CD4-positive, alpha-beta T cell treated with Interleukin-17A for 1 hour (primary cell): ENCODE results near the gene PIANP.

Experiments used
- DNase-seq: peaks from one replicate; pipeline ENCODE4 v3.0.0-alpha.2; 2020

PIANP gene

DNA sequence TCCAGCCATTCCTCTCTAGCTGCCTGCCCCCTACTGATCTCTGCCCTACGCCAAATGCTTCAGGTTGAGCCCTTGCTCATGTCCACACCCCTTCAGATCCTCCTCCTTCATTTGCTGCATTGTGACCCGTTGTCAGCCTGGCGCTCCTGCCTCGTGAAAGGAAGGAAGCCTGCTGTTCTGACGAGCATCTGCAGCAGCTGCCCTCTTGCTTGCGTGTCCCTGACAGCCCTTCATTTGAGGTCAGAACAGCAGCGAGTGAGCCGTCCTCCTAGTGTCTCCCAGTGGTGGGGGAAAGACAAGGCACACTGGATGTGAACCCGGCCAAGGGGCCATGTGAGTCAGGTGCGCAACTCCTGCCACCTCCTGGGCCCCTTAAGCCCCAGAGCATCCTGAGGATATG lies 3.0 kb upstream of the PIANP start:
- no peak for DNase-seq

DNA sequence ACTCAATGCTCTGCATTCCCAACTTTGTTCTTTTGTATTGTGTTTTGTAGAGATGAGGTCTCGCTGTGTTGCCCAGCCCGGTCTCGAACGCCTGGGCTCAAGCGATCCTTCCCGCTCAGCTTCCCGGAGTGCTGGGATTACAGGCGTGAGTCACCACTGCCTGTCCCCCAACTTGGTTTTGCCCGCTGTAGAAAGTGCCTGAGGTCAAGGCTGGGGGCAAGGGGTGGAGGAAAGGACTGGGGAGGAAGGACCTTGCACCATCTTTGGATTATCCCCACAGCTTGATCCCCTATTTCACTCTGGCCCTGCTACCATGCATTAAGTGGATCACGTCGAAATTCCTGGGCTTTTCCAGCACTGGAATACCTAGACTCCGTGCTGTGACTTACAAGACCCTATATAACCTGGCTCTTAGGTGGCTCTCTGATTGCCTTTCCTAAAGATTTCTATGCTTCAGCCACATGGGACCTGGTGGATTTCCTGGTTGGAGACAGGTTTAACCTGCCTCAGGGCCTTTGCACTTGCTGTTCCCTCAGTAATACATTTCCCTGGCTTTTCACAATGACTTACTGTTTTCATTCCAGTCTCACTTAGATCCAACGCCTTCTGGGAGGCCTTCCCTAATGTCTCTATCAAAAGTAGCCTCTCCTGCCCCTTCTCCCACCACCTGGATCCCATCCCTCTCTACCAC lies 608 bp upstream of the PIANP start:
- no peak for DNase-seq

DNA sequence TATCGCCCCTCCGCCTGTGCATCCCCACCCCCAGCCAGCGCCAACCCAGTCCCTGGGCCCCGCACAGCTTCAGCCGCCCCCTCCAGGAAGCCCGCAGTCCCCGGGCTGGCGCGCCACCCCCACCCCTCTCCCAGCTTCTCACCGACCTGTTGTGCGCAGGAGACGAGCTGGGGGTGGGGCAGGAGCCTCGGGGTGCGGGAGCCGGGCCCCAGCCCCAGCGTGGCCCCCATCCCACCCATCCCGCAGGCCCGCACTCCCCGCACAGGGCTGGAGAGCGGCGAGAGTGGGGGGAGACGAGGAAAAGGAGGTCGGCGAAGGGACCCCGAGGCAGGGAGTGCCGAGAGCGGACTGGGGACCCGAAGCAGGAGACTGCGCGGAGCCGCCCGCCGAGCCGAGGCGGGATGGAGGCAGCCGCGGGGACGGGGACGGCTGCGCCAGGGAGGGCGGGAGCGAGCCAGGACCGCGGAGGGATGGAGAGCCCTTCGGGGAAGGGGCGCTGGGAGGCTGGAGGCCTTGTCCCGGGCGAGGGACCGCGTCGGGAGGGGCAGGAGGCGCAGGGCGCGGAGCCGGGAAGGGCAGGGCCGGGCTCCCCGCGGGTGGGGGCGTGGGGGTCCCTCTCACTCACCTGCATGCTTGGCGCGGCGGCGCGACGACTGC lies 498 bp downstream of the PIANP start:
- DNase-seq, result no peak

DNA sequence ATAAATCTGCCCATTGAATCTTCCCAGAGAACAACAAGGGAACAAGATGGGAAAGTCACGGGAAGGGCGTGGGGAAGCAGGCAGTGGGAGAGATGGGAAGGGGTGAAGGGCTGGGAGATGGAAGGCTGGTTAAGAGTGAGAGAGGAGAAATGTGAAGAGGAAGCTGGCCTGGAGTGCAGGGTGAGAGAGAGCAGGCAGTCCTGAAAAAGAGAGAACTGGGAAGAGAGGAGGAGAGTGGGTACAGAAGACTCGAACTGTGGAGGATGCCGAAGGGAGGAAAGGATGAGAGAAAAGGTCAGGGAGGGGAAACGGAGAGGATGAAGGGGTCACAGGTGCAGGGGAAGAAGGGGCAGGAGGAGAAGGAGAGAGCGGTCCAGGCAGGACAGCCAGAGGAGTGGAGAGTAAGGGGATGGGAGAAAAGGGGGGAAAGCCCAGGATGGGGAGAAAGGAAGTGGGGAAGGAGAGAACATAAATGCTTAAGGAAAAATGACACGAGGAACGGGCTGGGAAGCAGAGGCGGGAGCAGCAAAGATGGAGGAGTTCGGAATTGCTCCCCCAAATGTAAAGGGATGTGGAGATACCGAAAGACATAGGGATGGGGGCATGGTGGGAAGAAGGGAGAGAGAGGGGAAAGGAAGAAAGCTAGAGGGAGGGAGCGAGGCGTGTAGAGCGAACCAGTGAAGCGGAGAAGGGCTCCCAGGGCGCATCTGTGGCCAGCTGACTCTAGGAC lies 1.2 kb downstream of the PIANP start:
- DNase-seq, result no peak

DNA sequence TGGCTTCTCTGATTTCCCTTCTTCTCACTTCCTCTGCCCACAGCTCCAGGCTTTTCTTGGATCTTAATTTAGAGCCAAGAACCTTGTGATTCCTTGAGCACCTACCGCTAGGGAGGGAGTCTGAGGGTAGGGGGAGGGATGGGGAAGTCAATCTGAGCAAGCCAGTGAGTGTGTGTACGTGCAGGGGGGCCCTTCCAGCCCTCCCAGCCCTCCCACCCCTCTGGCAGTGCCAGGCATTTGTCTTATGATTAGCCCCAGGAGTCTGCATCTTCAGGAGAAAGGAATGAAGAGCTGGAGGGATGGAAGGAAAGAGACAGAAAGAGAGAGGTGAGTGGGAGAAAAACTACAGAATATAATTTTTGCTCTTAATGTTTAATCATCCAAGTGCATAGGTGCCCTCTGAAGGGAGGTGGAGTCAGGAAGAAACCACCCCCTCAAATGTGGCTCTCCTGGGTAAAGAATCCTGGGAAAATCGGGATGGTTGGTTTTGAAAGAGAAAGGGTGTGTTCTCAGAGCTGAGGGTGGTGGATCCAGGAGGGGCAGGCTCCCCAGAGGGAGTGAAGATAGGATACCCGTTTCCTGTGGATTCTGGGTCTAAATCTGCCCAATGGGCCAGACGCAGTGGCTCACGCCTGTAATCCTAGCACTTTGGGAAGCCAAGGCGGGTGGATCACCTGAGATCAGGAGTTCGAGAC lies 2.1 kb downstream of the PIANP start:
- DNase-seq, result no peak

DNA sequence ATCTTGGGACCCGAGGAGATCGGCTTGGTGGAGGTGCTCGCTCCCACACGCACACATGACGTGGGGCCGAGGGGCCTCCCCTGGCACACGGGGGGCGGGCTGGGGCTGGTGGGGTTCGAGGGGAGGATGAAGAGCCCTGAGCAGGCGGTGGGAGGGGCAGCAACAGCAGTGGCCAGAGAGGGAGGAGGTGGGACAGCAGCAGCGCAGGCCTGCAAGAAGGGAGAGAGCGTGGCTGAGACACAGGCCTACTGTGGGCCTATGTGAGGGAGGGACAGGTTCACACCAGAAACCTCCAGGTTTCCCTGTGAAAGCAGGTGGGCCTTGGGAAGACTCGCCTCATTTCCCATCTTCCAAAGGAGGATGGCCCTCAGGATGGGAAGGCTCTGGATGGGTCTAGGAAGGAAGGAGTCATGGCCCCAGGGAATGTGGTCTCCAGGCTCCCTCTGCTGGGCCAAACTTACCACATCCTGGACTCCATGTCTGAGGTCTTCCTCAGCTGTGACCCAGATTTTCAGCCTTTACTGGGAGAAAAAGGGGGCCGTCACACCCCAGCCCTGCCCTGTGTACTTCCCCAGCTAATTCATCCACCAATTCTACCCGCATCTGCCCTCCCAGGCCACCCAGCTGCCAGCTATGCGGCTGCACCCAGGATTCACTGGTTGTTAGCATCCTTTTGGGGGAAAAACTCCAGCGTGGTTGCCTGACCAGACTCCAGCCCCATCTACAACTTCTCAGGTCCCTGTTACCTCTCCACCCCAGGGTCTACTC lies 2.8 kb downstream of the PIANP start:
- peak; percentile 32 for DNase-seq

DNA sequence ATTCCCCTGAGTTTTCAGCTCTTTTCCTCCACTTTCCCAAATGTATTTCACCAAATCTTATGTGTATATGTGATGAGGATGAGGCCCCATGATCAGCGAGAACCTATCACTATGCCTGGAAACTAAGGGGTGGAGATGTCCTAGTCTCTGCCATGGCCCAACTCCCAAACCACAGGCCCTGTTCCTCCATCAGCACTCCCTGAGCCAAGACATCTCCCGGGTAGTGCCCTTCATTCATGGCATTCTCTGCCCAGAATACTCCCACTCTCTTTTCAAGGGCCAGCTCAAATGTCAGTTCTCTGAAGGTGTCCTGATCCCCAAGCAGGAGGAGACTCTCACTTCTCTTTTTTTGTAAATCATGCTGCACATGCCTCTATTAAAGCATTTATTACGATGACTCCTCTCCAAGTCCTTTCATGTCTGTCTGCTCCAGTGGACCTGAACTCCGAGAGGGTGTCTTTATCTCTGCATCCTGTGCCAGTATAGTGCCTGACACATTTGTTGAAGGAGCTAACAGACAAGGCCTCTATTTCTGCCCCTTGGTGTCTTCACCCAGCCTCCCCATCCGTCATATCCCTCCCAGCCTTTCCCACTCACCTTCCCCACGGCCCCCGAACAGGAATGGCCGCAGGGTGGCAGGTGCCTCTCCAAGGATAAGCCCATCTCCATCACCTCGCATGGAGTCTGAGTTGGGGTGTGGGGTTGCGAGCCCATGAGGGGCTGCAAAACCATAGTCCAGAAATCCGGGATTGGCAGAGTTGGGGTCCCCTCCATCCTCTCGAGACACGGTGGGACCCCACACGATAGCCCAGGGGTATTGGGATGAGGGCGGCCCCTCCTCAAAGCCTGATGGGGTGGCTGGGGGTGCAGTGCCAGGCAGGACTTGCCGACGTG lies 3.7 kb downstream of the PIANP start:
- no peak for DNase-seq

DNA sequence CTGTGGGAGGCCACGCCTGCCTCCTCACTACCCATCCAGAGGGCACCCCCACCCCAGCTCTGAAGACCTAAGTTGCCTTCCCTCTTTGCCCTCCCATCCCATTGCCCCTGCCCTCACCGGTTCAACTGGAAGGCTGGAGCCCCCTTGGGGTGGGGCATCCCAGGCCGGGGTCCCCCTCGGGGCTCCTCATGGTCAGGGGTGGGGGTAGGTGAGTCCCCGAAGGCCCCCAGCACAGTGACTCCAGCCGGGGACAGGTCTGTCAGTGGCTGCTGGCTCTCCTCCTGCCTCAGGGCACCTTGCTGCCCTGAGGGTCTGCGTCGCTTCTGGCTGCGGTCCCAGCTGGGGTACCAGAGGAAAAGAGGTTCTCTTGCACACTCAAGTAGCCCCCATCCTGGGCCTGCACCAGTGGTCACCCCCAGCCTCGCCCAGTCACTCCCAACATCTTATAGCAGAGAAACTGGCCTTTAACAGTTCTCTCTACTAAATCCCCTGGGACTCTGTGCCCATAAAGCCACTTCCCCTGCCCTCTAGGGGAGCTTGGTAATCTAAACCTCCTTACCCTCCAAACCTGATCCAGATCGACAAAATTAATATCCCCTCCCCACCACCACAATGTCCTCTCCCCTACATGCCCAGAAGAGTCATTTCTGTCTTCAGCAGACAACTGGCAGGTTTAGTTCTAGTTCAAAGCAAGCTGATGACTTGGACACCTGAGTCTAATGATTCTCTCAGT lies 5.1 kb downstream of the PIANP start:
- no peak for DNase-seq

DNA sequence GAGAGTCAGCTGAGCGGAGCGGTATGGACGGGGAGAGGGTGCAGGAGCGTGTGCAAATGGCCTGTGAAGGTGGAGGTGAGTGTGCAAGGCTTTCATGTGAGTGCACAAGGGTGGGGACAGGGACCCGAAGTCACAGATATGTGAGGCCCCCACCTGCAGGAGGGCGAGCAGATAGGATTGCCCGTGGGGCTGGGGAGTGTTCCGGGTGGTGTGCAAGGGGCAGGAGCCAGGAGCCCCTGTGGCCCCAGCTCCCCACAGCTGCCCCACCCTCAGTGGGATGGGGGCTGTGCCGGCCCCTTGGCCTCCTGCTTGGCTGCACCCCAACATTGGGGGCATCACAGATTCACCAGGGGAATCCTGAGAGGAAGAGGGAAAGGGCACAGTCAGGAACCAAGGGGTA lies 5.9 kb downstream of the PIANP start:
- no peak for DNase-seq

DNA sequence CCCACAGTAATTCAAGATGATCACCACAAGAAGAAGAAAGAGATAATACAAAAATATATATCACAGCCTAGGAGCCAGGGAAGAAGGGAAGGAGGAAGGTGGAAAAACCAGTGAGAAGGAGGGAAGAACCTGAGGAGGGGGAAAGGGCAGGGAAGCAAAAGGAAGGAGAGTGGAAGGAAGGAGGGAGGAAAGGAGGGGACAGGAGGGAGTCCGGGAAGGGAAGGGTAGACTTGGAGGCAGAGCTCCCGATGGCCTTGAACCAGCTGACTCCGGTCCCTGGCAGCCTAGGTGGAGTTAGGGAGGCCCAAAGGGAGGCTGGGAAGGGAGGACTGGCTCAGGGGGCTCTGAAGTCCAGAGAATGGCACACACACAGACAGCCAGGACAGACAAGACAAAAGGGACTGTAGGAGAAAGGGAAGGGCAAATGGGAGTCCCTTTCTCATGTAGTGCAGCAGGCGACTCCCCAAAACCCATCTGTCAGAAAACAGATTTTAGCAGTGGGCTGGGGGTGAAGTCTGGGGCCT lies 6.7 kb downstream of the PIANP start:
- no peak for DNase-seq

DNA sequence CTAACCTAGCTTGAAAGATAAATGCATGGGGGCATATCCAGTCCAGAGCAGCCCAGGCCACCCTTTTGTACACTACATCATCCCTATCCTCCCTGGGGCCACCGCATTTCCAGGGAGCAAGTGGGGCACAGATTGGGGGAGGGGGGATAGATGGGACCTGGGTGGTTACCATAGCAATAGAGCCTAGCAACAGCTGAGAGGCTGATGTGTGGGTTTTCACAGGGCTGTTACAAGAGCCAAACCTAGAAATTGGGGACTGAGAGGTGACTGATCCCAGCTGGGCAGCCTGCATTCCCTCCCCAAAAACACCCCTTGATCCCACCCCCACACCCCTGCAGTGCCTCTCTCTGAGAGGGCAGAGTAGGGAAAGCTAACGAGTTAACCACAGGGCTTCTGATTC lies 7.7 kb downstream of the PIANP start:
- no peak for DNase-seq

DNA sequence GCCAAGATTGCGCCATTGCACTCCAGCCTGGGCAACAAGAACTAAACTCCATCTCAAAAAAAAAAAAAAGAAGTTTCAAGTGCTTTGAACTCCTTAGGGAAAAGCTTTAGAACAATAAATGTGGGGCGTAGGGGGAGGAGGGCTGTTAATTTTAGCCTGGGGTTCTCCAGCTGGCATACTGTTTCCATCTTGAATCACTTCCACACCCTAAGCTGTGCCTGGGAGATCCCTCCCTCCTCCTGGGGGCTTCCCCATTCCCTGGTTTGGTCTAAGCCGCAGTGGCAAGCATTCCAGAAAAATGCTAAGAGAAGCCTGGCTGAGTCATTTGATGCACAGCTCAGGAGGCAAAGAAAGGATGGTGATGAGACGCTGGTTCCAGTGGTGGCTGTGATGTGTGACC lies 9.1 kb downstream of the PIANP start:
- no peak for DNase-seq

DNA sequence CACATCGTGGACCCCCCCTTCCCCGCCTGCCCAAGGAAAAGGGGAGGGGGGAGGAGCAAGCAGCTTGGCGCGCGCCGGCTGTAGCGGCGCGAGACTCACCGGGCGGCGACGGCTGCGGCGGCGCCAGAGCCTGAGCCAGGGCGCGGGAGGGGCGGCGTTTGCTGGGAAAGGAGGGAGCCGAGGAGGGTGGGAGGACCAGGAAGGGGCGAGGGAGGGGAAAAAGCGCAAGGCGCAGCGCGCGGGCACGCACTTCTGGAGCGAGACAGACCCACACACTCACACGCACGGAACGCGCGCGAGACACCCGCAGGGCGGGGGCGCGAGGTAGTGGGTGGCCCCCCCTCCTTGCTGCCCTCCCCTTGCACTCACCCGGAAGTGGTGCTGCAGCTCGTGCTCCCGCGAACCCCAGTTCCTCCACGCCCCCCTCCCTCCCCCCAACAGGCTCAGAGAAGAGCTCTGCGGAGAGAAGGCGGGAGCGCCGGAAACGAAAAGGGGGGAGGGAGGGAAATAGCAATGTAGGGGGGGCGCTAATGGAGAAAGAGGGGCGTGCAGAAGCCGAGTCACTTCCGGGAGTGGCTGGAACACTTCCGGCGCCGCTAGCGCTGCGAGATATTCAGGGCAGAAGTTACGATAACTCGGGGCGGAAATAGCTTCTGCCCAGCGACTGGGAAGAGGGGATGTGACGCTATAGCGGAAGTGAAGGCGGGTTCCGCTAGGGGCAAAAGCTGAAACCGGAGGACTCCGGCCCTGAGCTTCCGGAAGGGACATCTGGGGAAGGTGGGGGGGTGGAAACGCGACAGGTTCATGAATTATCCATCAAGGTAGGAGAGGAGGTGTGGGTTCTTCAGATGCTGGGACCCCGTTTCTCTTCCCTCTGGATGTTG lies 11.4 kb downstream of the PIANP start, which contains the start of gene ZNF384:
Gene ZNF384 (minus strand): TSS at position 377 of the 884 bp plus-strand sequence. CDS start 9,855 bp downstream, outside the sequence.
- peak; percentile 99 for DNase-seq

DNA sequence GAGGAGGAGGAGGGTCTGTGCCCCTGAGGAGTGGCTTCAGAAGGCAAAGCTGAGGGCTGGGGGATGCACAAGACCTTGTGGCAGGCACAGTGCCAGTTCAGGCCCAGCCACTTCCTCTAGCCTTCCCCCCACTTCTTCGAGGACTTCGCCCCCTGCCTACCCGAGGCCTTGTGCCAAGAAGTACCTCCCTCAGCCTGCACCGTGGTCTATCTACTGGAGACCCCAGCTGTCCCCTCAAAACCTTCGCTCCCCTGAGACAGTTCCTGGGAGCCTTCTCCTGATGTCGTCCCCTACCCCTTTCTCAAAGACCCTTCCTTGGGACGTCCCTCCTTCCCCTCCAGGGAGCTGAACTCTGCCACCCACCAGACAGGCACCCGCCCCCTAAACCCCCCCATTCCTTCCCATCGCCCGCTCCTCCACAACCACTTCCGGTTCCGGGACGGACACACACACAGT lies 12.0 kb downstream of the PIANP start:
- DNase-seq, result peak; percentile 59

DNA sequence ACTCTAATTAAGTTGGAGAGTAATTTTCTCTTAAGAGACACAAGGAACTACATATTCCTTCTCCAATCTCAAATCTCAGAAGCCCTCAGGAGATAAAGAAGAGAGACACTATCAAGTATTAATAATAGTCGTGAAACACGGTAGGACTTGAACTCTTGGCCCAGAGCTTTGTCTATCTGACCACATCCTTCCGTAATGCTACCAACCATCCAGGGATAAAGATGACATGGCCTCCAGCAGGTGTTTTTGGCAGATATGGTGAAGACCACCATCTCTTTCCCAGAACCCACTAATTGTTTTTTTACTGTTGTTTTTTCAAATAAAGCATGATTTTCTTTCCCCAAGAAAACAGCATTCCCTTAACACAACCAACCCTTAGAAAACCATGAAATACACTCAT lies 14.8 kb downstream of the PIANP start:
- DNase-seq, result no peak

DNA sequence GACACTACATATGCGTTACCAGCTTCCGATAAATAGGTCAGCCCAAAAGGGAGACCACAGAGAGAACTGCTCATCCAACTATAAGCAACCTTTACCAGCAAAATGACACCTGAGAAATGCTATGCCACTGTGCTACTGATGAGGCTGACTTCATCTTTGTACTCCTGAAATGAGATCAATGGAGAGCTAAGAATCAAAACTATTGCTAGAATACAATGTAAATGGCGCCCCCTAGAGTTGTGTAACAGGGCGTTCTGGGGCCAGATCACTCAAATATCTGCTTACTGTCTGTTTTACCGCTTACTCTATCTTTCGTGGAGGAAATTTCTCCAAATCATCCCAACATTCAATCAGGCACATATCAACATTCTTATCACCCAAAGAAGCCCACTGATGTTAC lies 16.0 kb downstream of the PIANP start:
- DNase-seq, result peak; percentile 77

DNA sequence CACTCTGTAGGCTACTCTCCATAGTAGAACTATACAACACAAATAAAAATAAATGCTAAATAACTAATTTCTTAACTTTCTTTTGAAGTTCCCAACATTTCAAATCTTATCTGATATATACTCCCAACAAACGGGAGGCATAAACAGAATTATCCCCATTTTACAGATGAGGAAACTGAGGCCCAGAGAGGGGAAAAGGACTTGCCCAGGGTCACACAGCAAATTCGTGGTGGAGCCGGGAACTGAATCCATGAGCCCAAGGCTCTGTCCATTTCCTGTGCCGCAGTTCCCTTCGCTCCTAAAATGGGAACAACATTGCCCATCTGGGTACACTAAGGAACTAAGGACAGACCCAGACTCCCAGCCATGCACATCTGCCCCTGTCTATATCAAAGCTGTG lies 23.7 kb downstream of the PIANP start:
- DNase-seq, result no peak

DNA sequence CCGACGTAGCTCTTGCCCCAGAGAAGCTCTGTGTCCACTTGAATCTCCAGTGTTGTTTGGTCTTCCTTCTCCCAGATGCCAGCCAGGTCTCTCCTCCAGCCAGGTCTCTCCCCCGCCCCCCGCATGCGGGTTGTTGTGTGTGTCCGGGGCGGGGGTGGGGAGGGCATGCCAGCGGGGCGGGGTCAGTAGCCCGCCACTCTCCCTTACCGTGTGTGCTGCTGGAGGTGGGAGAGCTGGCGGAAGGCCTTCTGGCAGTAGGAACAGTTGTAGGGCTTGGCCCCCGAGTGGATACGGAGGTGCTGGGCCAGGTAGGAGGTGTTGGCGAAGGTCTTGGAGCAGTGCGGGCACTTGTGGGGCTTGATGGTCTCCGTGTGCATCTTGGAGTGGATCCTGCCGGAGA lies 28.5 kb downstream of the PIANP start:
- no peak for DNase-seq

DNA sequence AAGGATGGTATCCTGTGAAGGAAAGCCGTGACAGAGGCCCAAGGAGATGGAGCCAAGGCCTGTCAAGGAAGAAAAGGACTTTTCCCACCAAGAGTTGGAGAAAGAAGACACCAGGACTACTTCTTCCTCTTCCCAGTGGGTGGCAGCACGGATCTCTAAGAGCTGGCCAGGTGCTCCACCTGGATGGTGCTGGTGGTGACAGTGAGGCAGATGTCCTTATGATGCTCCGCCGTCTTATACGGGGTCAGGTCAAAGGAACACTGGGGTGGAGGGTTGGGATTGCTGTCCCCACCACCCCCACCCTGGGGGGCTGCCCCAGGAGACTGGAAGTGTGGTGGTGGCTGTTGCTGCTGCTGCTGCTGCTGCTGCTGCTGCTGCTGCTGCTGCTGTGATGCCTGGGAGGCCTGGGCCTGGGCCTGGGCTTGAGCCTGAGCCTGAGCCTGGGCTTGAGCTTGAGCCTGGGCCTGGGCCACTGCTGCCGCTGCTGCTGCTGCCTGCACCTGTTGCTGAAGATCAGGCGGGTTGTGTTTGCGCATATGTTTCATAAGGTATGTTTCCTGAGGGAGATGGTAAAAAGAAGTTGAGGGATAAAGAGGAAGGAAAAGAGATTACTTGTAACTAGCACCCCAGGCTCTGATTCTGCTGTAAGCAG lies 32.9 kb downstream of the PIANP start:
- DNase-seq, result no peak
